NCI-H1417 treated with DMSO at 0.1 percent for 48 hours (cell line): ENCODE results near the gene CBLIF.
"Not testable (repeated sequence)": the region's sequence is repeated elsewhere in the genome, so short reads cannot be mapped to it uniquely, and the experiment has no call there.

Experiments used
- DNase-seq: peaks from one replicate; lab custom pipeline; 2025; lab: John Stamatoyannopoulos, UW

CBLIF gene

DNA sequence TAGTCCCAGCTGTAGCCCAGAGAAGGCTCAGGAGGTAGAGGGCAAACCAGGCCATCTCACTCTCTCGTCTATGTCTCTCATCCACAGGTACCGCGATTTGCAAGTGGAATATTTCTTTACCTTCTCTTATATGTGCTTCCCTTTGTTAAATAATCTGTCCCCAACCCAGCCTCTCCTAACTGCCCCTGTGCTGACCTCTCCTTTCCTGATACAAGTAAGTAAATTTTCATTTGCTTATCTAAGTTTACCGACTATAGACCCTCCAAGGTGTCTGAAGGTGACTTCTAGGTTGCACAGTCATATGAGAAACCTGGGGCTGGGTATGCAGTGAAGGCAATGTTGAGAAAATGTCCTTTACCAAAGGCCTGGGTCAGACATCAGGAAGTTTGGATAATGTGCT is at the start of gene CBLIF:
TSS of gene CBLIF (minus strand) at position 101 of the 400 bp plus-strand sequence. CDS start at position 55, 46 bp downstream.
- no peak for DNase-seq

DNA sequence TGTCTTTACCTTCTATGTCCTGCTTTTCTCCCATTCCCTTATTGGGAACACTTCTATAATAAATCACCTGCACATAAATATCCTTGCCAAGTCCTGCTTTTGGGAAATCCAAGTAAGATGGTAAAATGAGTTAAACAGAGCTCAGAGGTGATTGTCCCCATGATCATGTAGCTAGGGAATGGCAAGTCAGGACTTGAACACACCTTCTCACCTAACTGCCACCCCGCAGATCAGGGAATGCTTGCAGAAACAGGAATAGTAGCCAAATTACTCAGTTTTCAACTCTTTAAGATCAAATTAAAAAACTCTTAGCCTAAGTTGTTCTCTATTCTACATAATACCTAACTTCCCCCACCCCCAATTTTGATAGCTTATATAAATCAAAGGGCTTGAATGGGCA is 49.3 kb upstream of the CBLIF start:
- DNase-seq, result no peak

DNA sequence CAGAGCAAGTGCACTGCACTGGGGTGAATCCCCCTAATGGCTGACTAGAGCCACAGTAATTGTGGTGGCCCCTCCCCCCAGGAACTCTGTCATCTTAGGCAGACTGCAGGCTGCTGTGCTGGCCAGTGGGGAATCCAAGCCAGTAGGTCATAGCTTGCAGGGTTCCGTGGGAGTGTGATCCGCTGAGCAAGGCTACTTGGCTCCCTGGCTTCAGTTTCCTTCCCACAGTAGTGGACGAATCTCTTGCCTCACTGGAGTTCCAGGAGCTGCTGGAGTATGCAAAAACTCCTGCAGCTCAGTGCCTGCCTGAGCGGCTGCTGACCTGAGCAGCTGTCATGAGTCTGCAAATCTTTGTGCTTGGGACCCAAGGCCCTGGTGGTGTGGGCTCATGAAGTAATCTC is 46.5 kb upstream of the CBLIF start:
- DNase-seq, result no peak

DNA sequence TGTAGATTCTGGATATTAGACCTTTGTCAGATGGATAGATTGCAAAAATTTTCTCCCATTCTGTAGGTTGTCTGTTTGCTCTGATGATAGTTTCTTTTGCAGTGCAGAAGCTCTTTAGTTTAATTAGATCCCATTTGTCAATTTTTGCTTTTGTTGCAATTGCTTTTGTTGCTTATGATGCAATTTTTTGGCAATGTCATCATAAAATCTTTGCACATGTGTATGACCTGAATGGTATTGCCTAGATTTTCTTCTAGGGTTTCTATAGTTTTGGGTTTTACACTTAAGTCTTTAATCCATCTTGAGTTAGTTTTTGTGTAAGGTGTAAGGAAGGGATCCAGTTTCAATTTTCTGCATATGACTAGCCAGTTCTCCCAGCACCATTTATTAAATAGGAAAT is 41.9 kb upstream of the CBLIF start:
- not testable (repeated sequence) for DNase-seq

DNA sequence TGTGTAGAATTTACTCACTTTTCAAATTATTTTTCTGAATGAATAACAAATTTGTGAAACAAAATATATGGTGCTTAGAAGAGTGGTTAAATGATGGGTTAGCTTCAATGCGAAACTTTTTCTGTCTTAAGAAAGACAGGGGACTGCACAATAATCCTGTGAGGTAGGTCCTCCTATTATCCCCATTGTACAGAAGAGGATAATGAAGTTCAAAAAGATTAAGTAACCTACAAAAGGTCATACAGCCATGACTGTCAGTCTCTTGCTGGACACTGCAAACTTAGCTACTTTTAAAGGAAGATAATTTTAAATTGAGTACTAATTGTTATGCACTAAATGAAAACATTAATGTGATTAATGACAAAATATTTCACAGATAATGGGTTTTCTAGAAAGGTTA is 38.3 kb upstream of the CBLIF start:
- no peak for DNase-seq

DNA sequence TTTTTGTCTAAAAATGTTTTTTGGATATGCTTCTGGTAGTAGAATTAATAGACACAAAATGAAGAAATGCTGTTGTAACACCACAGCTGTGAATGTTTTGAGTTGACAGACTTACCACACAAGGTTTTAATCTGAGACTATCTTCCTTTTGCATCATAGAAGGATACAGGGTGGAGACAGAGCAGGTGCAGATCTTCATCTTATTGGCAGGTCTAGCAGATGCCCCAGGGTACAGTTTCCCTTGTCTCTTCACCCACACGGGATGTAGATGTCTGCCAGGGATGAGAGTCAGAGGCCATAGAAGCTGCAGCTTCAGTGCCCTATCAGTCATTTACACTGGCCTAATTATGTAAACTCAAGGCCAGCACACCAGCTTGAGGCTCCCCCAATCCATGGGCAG is 34.3 kb upstream of the CBLIF start:
- DNase-seq, result no peak

DNA sequence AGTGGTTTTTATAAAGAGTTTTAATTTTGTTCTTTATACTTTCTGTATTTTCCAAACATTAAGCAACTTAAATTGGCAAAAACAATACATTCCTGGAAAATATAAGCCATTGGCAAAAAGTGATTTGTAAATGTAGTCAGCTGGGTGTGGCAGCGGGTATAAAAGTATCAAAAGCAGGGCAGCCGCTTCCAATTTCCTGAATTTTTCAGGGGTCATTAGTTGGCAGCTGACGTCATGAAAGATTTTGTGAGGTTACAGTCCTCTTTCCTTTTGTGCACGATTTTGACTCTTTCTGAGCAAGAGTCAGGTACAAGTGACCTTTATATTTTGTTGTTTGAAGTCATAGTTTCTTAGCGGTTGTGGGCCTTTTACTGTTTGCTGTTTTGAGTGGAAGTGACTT is 33.3 kb upstream of the CBLIF start, which contains the start of gene OOSP3:
TSS of gene OOSP3 (plus strand) at position 208 of the 400 bp plus-strand sequence. CDS start at position 235, 27 bp downstream.
- no peak for DNase-seq

DNA sequence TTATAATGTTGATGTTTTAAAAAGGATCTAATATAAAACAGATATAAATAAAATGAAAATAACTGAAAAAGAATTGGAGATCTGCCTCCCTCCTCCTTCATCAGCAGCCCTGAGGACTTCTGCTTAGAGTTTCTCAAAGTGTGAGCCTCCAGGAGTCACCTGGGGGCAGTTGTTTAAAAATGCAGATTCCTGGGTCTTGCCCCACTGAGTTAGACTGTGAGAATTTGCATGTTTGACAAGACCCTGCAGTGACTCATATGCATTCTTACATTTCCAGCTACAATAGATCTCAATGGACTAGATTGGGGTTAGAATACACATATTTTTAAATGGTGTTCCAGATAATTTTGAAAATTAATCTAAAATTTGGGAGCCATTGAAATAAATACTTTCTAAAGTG is 32.5 kb upstream of the CBLIF start:
- DNase-seq, result no peak

DNA sequence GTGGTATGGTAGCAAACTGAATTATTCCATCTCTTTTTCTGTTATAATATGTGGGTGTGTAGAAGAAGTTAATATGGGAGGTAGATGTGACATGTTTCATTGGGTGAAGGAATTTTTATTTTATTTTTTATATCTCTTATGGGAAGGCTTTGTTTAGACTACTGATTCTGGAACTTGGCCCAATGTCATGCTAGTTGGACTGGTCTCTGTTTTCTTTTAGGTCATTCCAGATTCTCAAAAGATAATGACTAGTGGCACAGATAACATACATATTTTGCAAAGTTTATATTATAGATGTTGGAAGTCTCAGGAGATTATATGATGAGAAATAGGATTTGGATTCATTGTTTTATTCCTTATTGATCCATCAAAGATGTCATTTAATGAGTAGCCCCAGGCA is 32.0 kb upstream of the CBLIF start:
- no peak for DNase-seq

DNA sequence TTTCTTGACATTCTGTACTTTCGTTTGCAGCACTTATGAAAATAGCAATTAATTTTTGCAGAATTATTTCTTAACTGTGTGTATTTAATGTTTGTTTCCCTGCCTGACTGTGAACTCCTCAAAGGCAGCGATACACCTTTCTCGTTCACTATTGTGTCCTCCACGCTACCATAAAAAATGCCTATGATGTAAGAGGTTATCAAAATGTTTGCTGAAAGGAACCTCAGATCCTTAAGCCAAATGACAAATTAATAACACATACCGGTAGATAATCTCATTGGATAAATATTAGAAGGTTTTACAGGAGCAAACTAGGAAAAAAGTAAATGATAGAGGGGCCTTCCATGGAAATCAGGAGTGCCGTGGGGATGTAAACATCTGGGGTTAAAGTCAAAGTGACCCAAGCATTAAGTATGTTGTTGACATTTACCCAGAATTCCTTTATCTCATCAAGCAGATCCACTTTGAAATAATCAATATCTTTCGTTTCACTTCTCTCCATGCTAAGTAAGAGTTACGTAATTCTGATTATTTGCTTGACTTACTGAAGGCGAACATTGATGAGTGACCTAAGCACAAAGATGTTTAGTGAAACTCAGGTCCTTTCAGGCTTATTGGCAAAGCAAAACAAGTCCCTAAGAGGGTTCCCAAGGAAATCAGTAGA is 30.7 kb upstream of the CBLIF start:
- DNase-seq, result no peak

DNA sequence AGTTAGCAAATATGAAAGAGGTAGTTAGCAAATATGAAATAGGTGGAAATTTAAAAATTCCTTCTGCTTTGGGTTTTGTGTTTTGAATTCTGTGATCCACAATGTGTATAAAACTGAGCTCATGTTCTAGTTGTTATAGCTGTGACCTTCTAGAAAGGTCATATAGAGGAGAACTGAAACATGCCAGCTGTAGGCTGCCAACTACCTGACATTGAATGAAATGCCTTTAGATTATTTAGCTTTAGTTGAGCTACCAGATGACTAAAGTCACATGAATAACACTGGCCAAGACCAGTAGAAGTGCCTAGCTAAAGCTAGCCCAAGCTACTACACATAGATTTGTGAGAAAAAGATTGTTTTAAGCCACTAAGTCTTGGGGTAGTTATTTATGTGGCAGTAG is 26.8 kb upstream of the CBLIF start:
- DNase-seq, result no peak

DNA sequence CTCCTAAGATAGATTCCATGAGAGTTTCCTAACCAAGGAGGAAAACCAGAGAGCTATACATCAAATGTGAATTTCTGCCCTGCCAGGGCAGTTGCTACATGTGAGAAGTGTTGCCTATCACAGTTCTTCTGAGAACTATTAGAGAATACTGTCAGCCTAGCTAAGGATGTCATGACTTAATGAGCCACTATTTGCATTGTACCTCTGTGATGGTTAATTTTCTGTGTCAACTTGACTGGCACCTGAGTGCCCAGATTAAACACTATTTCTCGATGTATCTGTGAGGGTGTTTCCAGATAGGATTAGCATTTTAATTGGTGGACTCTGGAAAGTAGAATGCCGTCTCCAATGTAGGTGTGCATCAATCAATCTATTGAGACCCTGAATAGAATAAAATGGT is 22.6 kb upstream of the CBLIF start:
- DNase-seq, result no peak

DNA sequence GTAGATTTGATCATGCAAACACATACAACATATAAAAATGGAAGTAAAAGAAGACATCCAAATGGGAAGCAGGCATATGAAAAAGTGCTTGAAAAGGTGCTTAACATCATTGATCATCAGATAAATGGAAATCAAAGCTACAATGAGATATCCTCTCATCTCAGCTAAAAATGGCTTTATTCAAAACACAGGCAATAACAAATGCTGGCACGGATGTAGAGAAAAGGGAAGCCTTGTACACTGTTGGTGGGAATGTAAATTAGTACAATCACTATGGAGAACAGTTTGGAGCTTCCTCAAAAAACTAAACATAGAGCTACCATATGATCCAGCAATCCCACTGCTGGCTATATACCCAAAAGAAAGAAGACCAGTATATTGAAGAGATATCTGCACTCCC is 21.5 kb upstream of the CBLIF start:
- DNase-seq, result no peak

DNA sequence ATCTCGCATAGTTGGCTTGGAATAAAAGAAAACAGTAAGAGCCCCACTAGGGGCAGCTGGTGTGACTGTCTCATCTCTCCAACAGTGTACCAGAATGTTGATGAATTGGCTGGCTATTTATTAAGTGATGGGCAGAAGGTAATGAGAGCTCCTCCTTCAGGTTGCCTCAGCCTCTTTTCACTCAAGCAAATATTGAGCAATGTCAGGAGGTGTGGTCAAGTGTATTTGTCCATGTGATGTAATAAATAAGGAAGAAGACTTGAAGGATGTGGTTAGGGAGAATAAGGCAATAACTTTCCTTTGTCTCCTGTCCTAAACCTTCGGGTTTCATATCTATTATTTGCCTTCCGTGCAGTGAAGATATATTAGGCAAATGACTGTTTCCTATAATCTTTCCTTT is 21.1 kb upstream of the CBLIF start, which contains the start of gene TCN1:
TSS of gene TCN1 (minus strand) at position 91 of the 400 bp plus-strand sequence. CDS start at position 74, 17 bp downstream.
- DNase-seq, result no peak

DNA sequence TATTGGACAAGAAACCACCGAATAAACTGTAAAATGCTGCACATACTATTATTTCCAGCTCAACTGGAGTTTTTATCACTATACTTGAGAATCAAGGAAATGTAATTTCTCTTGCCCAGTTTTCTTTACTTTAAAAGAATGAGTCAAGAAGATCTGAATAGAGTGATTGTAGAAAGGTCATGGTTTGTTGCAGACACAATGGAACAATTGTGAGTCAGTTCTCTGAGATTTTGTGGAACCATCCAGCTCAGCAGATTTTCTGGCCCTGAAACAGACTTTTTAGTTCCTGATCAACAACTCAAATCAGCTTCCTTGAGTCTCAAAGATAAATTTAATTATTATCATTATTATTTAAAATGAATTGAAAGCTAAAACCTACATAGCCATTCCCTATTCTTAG is 19.7 kb upstream of the CBLIF start:
- no peak for DNase-seq

DNA sequence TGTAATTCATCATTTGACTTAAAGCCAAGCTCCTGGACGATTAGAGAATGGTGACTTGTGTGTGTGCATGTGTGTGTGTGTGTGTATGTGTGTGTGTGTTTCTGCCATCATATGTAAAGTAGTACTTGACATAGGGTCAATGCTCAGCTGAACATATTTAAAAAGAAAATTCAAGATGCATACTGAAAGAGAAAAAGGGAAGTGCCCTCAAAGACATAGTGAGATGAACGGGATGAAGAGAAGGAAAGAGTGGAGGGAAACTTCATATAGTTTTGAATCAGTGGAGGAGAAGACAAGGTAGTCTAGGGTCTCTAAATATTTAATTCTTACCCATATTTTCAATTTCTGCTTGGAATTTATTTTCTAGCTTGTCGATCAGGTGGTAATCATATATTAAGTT is 17.0 kb upstream of the CBLIF start:
- DNase-seq, result no peak

DNA sequence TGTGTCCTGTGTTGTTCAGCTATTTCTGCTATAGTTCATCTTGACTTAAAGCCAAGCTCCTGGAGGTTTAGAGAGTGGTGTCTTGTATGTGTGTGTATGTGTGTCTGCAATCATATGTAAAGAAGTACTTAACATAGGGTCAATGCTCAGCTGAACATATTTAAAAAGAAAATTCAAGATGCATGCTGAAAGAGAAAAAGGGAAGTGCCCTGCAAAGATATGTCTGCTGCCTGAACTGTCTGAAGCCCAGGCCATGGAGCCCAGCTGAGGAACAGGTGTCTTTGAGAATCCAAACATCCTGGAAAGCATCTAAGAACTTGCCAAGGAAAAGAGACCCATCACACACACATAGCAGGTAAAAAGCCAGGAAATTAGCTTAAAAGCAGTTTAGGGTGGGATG is 14.4 kb upstream of the CBLIF start:
- no peak for DNase-seq

DNA sequence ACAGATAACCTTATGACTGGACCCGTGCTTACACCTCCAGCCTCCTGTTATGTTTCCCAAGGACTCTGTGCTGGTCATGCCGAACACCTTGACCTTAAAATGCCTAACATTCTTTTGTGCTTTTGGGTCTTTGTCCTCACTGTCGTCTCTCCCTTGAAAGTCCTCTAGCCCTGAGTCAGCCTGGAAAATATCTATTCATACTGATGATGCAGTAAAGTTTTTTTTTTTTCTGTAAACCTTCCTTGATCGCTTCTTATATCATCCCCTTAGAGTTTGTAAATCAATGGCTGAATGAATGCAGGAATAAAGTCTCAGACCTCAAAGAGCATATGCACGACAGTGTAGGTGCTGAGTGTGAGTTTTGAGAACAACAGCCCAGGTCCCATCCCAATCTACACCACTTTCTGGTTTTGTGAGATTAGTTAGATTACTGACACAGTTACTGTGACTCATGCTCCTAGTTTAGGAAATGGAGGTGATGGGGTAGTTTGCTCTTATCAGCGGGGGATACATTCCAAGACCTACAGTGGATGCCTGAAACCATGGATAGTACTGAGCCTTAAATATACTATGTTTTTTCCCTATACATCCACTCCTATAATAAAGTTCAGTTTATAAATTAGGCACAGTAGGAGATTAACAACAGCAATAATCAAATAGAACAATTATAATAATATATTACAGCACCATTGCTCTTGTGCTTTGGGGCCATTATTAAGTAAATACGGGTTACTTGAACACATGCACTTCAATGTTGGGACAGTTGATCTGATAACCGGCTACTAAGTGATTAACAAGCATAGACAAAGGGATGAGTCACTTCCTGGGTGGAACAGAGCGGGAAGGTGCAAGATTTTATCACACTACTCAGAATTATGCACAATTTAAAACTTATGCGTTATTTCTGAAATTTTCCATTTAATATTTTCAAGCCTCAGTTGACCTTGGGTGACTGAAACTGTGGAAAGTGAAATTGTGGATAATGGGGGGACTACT is 12.4 kb upstream of the CBLIF start:
- DNase-seq, result no peak

DNA sequence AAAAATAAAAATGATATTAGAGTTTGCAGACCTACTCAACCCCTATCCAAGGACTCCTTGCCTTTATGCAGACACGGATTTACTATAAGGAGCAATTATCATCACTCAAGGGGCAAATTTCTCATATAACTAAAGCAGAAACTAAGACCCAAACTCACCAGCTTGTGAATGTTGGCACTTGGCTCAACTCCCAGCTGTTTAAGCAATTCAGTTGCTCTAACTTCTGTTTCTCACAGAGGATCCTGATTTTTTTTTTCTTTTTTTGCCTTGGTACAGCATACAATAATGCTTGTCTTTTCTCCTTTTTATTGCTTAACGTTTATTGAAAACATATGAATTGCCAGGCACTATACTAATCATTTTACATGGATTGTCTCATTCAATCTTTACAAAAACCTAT is 9.6 kb upstream of the CBLIF start:
- DNase-seq, result no peak

DNA sequence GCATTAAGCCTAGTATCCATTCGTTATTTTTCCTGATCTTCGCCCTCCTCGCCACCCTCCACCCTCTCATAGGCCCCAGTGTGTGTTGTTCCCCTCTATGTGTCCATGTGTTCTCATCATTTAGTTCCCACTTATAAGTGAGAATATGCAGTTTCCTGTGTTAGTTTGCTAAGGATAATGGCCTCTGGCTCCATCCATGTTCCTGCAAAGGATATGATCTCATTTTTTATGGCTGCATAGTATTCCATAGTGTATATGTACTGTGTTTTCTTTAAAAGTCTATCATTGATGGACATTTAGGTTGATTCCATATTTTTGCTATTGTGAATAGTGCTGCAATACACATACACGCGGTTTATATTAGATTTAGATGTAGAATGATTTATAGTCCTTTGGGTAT is 6.1 kb upstream of the CBLIF start:
- DNase-seq, result not testable (repeated sequence)

DNA sequence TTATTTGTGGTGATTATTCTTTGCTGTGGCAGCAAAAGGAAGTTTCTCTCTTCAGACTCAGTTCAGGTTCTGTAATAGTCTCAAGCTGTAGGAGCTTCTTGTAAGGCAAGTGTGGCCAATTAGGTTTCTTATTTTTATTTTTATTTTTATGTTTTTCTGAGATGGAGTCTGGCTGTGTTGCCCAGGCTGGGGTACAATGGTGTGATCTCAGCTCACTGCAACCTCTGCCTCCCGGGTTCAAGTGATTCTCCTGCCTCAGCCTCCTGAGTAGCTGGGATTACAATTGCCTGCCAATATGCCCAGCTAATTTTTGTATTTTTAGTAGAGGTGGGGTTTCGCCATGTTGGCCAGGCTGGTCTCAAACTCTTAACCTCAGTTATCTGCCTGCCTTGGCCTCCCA is 4.3 kb upstream of the CBLIF start:
- not testable (repeated sequence) for DNase-seq

DNA sequence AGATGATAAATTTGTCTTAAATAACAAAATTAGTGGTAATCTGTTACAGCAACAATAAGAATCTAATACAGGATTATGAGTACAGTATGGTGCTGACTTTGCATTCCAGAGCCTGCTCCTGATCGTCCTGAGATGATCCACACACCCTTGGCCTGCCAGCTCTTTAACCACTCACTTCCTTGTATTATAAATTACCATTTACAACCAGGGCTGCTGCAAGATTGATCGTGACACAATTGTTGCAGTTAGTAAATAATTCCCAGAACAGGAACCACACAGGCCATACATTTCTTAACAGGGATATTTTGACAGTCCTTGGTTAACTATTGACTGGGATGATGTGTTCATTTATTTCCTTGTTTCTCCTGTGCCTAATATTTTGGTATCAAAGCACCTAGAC is 3.8 kb upstream of the CBLIF start:
- DNase-seq, result no peak

DNA sequence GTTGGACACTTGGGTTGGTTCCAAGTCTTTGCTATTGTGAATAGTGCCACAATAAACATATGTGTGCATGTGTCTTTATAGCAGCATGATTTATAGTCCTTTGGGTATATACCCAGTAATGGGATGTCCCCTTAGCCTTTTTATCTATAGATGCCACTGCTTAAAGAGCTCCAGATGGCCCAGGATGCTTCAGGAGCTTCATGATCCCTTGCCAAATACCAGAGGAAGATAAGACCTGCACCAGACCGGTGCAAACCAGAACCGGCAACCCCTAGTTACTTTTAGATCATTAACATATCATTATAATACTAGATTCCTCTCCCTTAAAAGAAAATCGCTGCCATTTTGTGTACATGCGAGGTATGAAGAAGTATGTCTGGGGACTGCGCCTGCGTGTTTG is 3.1 kb upstream of the CBLIF start:
- not testable (repeated sequence) for DNase-seq
